Measurements from ENCODE around the gene HS3ST3A1. TPM values are rescaled to one million over a fixed set of nuclear protein-coding genes. Genes with fewer than 3 reads are reported as not detected.

HS3ST3A1 gene
- total and polyA plus RNA-seq, 2 of the 8 experiments (the other 6 are each of a cell fraction or from before 2014, with no cell fraction given): 5.4 to 5.7 TPM

- no peaks in the 10 kb centered on the region for H3K4me1 ChIP-seq (replicated peaks in 1 of 4; ENCODE audit: control insufficient read depth in 3 of 4, insufficient read depth in 4 of 4, low read length in 3 of 4)
- CTCF ChIA-PET (ENCODE audit: partially characterized antibody): no interaction called here
Measured at GRCh38 chr17:13485327-13485726, 116.4 kb downstream of the HS3ST3A1 start.

More at GRCh38 chr17:13485327-13485726, 116.4 kb downstream of the HS3ST3A1 start:
- FAIRE-seq (no peak), DNase-seq (ENCODE audit: low read depth in 1 of 2, low spot score in 2 of 2) (no peak)
- TF ChIP-seq, protein P1, sequence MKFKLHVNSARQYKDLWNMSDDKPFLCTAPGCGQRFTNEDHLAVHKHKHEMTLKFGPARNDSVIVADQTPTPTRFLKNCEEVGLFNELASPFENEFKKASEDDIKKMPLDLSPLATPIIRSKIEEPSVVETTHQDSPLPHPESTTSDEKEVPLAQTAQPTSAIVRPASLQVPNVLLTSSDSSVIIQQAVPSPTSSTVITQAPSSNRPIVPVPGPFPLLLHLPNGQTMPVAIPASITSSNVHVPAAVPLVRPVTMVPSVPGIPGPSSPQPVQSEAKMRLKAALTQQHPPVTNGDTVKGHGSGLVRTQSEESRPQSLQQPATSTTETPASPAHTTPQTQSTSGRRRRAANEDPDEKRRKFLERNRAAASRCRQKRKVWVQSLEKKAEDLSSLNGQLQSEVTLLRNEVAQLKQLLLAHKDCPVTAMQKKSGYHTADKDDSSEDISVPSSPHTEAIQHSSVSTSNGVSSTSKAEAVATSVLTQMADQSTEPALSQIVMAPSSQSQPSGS (IDR thresholded peaks at IDR 0.05; ENCODE audit: low read length): no peak
- no peak for TF ChIP-seq RAD21 (IDR thresholded peaks at IDR 0.05 in 1 of 2, conservative IDR thresholded peaks at IDR 0.05 in 1 of 2; ENCODE audit: low read depth in 2 of 2, low read length in 2 of 2)
- TF ChIP-seq, protein P2, sequence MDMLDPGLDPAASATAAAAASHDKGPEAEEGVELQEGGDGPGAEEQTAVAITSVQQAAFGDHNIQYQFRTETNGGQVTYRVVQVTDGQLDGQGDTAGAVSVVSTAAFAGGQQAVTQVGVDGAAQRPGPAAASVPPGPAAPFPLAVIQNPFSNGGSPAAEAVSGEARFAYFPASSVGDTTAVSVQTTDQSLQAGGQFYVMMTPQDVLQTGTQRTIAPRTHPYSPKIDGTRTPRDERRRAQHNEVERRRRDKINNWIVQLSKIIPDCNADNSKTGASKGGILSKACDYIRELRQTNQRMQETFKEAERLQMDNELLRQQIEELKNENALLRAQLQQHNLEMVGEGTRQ (IDR thresholded peaks at IDR 0.05; ENCODE audit: low read length): no peak
- TF ChIP-seq ZNF274 (IDR thresholded peaks at IDR 0.05; ENCODE audit: borderline replicate concordance, extremely low read depth, low read length): no peak
- Histone ChIP-seq H4K5ac (ENCODE audit: insufficient read length, low read depth, low read length) (no peak overlapping the region), H3K9me3 (ENCODE audit: insufficient read depth in 2 of 2, low read depth in 1 of 2, low read length in 1 of 2) (peaks cover 15 to 16% of the 10 kb centered on the region in 2 experiments), H3K9ac (replicated peaks in 1 of 4; ENCODE audit: extremely low read depth in 1 of 4, low read depth in 3 of 4, low read length in 3 of 4) (no peak overlapping the region), H3K56ac (replicated peaks; ENCODE audit: insufficient read length, low read depth, low read length) (no peak overlapping the region), H4K8ac (ENCODE audit: extremely low read depth, insufficient read depth, low read length) (no peak overlapping the region), H3K4ac (replicated peaks; ENCODE audit: insufficient read length, low read depth, low read length) (no peak overlapping the region), H3K27me3 (replicated peaks in 1 of 4; ENCODE audit: control insufficient read depth in 3 of 4, extremely low read depth in 1 of 4, insufficient read depth in 3 of 4, low read length in 3 of 4) (no peaks in the 10 kb centered on the region), H3K18ac (ENCODE audit: extremely low read depth, low read length) (no peak overlapping the region), H3K14ac (ENCODE audit: insufficient read length) (no peak overlapping the region), H2BK15ac (ENCODE audit: low read length) (no peak overlapping the region), H2AK5ac (ENCODE audit: low read depth, low read length) (no peak overlapping the region), H4K91ac (replicated peaks; ENCODE audit: insufficient read length, low read length) (no peak overlapping the region), H2BK120ac (replicated peaks; ENCODE audit: low read depth, low read length) (no peak overlapping the region), H4K20me1 (replicated peaks in 1 of 2; ENCODE audit: control insufficient read depth in 1 of 2, insufficient read depth in 2 of 2, low read length in 2 of 2) (no peaks in the 10 kb centered on the region), H3K27ac (ENCODE audit: low read depth, low read length) (no peak overlapping the region), H2BK5ac (ENCODE audit: low read depth, low read length) (no peak overlapping the region), H3K23ac (ENCODE audit: insufficient read length) (no peak overlapping the region), H3K79me2 (ENCODE audit: control insufficient read depth in 1 of 2, insufficient read depth in 2 of 2, low read length in 2 of 2) (no peaks in the 10 kb centered on the region), H3K23me2 (ENCODE audit: low read depth, low read length) (no peaks in the 10 kb centered on the region; the same call in 1 of the 2 replicates), H3K79me1 (ENCODE audit: low read depth, low read length) (no peaks in the 10 kb centered on the region), H2BK20ac (ENCODE audit: low read length) (no peak overlapping the region), H3K4me3 (ENCODE audit: extremely low read depth in 1 of 4, insufficient read depth in 2 of 4, low read depth in 3 of 4, low read length in 4 of 4) (no peak overlapping the region), H2AFZ (ENCODE audit: low read length) (no peak overlapping the region), H2BK12ac (ENCODE audit: low read depth, low read length) (no peak overlapping the region), H3K36me3 (ENCODE audit: control insufficient read depth in 2 of 4, insufficient read depth in 4 of 4, low read length in 3 of 4) (peaks cover 0 to 4% (median 0%) of the 10 kb centered on the region in 4 experiments; a peak in 1 of 8 replicates), H3K4me2 (ENCODE audit: insufficient read depth in 1 of 2, low read depth in 2 of 2, low read length in 2 of 2) (no peak overlapping the region)
- POLR2A ChIA-PET (ENCODE audit: partially characterized antibody): no interaction called here
- WGBS, 2 experiments (ENCODE audit: extremely low coverage in 1 of 2, insufficient coverage in 1 of 2, insufficient read length in 1 of 2, insufficient replicate concordance in 2 of 2, low coverage in 1 of 2, low lambda C conversion rate in 2 of 2, missing lambda C conversion rate in 1 of 2): 90% methylated on average over 3 of the region's 3 CpGs; no CpG with 5 or more reads in 1 of the 2 experiments
